SIG-M5 (cell line): Measurements from ENCODE around the gene RNF227.
"Not testable (repeated sequence)": the region's sequence is repeated elsewhere in the genome, so short reads cannot be mapped to it uniquely, and the experiment has no call there.

Experiments
- DNase-seq: peaks from one replicate; lab custom pipeline; 2025; lab: John Stamatoyannopoulos, UW

RNF227 gene

GRCh38 chr17:7915611-7916384 lies at the start of gene RNF227:
TSS of gene RNF227 (minus strand) at chr17:7916289. CDS start at chr17:7916195, 94 bp downstream.
- peak; percentile 35 for DNase-seq

- DNase-seq, result no peak
These were observed 45.3 kb upstream of the RNF227 start for GRCh38 chr17:7961421-7961820.

- DNase-seq, result no peak
These were observed 43.6 kb upstream of the RNF227 start for GRCh38 chr17:7959503-7960253.

GRCh38 chr17:7956228-7956965 lies 40.3 kb upstream of the RNF227 start:
- no peak for DNase-seq

GRCh38 chr17:7955414-7956227 lies 39.5 kb upstream of the RNF227 start:
- no peak for DNase-seq

GRCh38 chr17:7953266-7953665 lies 37.2 kb upstream of the RNF227 start:
- not testable (repeated sequence) for DNase-seq

- no peak for DNase-seq
These were observed 35.2 kb upstream of the RNF227 start for GRCh38 chr17:7951143-7951792.

GRCh38 chr17:7950578-7950977 lies 34.5 kb upstream of the RNF227 start:
- DNase-seq, result no peak

GRCh38 chr17:7947651-7948050 lies 31.6 kb upstream of the RNF227 start:
- DNase-seq, result no peak

- no peak for DNase-seq
These were observed 30.4 kb upstream of the RNF227 start for GRCh38 chr17:7946441-7946840.

GRCh38 chr17:7945651-7946050 lies 29.6 kb upstream of the RNF227 start:
- no peak for DNase-seq

GRCh38 chr17:7944326-7944725 lies 28.2 kb upstream of the RNF227 start:
- no peak for DNase-seq

GRCh38 chr17:7943291-7943690 lies 27.2 kb upstream of the RNF227 start:
- no peak for DNase-seq

- DNase-seq, result no peak
These were observed 24.7 kb upstream of the RNF227 start for GRCh38 chr17:7940743-7941142.

- no peak for DNase-seq
These were observed 23.9 kb upstream of the RNF227 start for GRCh38 chr17:7940034-7940433.

GRCh38 chr17:7935859-7936258 lies 19.8 kb upstream of the RNF227 start:
- no peak for DNase-seq

- DNase-seq, result peak; percentile 44
These were observed 16.9 kb upstream of the RNF227 start for GRCh38 chr17:7932949-7933348.

- DNase-seq, result no peak
These were observed 16.4 kb upstream of the RNF227 start for GRCh38 chr17:7932483-7932891.

GRCh38 chr17:7931709-7932482 lies 15.8 kb upstream of the RNF227 start, which contains the start of the genes CNTROB and TRAPPC1:
TSS of gene CNTROB (plus strand) at chr17:7932206. CDS start at chr17:7933080, 874 bp downstream.
TSS of gene TRAPPC1 (minus strand) at chr17:7931946. CDS start at chr17:7931829, 117 bp downstream.
- peak; percentile 83 for DNase-seq
